OCI-LY7 (cell line): ENCODE data around the gene ADRA2B. TPM values are rescaled to one million over a fixed set of nuclear protein-coding genes. Genes with fewer than 3 reads are reported as not detected.

Experiments
- BruUV-seq: library from RNA; stranded (reverse); fragments of 400-500 nt; replicated peaks from 2 replicates; lab custom pipeline; 2021; lab: Mats Ljungman, UMichigan
- CTCF ChIA-PET: fragments of 300-600 bp; sonication (Branson Sonifier 250); formaldehyde crosslinking; loops from one replicate; lab custom pipeline; 2022; ENCODE audit warnings: antibody characterized with exemption; ENCODE audit not compliant: unreplicated experiment; lab: Charles Lee
- POLR2A ChIA-PET: fragments of 300-600 bp; sonication (Branson Sonifier 250); formaldehyde crosslinking; loops from one replicate; lab custom pipeline; 2022; ENCODE audit warnings: antibody characterized with exemption; lab: Charles Lee
- DNase-seq: peaks from one replicate; pipeline ENCODE4 v3.0.0-alpha.2; 2015; ENCODE audit warnings: low spot score
- H2AFZ ChIP-seq: fragments of 200-600 bp; sonication (generic), shearing (Covaris generic); 2 replicates; pipeline ENCODE4 v1.6.1; 2014; ENCODE audit warnings: mild to moderate bottlenecking, antibody characterized with exemption, low read length, moderate library complexity
- H3K27ac ChIP-seq: fragments of 200-600 bp; sonication (generic); 2 replicates; pipeline ENCODE4 v1.5.1; 2014; ENCODE audit warnings: mixed run types, low read depth, mild to moderate bottlenecking, moderate library complexity, low read length, inconsistent platforms; ENCODE audit not compliant: poor library complexity, severe bottlenecking
- H3K36me3 ChIP-seq: fragments of 200-600 bp; sonication (generic); 2 replicates; pipeline ENCODE4 v1.6.1; 2014; ENCODE audit warnings: mild to moderate bottlenecking, antibody characterized with exemption, low read length, moderate library complexity, mixed read lengths; ENCODE audit not compliant: insufficient read depth
- H3K4me1 ChIP-seq: fragments of 200-600 bp; sonication (generic); 2 replicates; pipeline ENCODE4 v1.5.1; 2014; ENCODE audit warnings: mild to moderate bottlenecking, low read length; ENCODE audit not compliant: insufficient read depth, poor library complexity, severe bottlenecking
- H3K4me2 ChIP-seq: fragments of 200-600 bp; sonication (generic); 2 replicates; pipeline ENCODE4 v1.6.1; 2014; ENCODE audit warnings: mild to moderate bottlenecking, low read length
- H3K4me3 ChIP-seq: fragments of 200-600 bp; sonication (generic); 2 replicates; pipeline ENCODE4 v1.5.1; 2014; ENCODE audit warnings: mild to moderate bottlenecking, low read depth, low read length; ENCODE audit not compliant: poor library complexity, severe bottlenecking
- H3K79me2 ChIP-seq: fragments of 200-600 bp; sonication (generic); 2 replicates; pipeline ENCODE4 v1.6.1; 2016; ENCODE audit warnings: low read depth, mild to moderate bottlenecking, low read length, moderate library complexity, mixed read lengths; ENCODE audit not compliant: insufficient read depth
- H3K9me2 ChIP-seq: fragments of 200-600 bp; sonication (generic); 2 replicates; pipeline ENCODE4 v1.6.1; 2016; ENCODE audit warnings: mild to moderate bottlenecking, low read length, mixed read lengths; ENCODE audit not compliant: insufficient read depth
- H3K9me3 ChIP-seq: fragments of 200-600 bp; sonication (generic); 2 replicates; pipeline ENCODE4 v1.6.1; 2014; ENCODE audit warnings: mild to moderate bottlenecking, mixed run types, low read length, mixed read lengths
- H4K20me1 ChIP-seq: fragments of 200-600 bp; sonication (generic); 2 replicates; pipeline ENCODE4 v1.6.1; 2014; ENCODE audit warnings: mild to moderate bottlenecking, antibody characterized with exemption, low read length, moderate library complexity, mixed read lengths; ENCODE audit not compliant: insufficient read depth
- EZH2phosphoT487 ChIP-seq: fragments of 200-600 bp; sonication (generic); IDR thresholded peaks from 2 replicates; pipeline ENCODE4 v1.6.1; 2018; ENCODE audit warnings: low read depth, borderline replicate concordance, mild to moderate bottlenecking, mixed run types, antibody characterized with exemption, low read length, moderate library complexity, mixed read lengths
- intact Hi-C: fragments of 100-400 bp; cut with micrococcal nuclease; formaldehyde crosslinking; loops from one replicate; pipeline ENCODE4 v1.10.0; 2022; ENCODE audit not compliant: unreplicated experiment
- total RNA-seq, 2 experiments: library from RNA; depleted of rRNA in 1 of 2; stranded (reverse); fragments of >200 nt in 1 of 2; shearing (Covaris generic) in 1 of 2; gene quantifications; 2 replicates each; pipeline ENCODE4 v1.2.3, GENCODE V29; 2014 to 2022
- TF ChIP-seq, protein P1 (sequence below): fragments of 200-600 bp; sonication (generic); conservative IDR thresholded peaks from 2 replicates; pipeline ENCODE4 v1.5.1; 2014; ENCODE audit warnings: mild to moderate bottlenecking, antibody characterized with exemption, low read length, moderate library complexity, mixed read lengths

The ADRA2B gene
- total RNA-seq, 2 experiments from 2014 or later, result 0.06 to 0.11 TPM

DNA sequence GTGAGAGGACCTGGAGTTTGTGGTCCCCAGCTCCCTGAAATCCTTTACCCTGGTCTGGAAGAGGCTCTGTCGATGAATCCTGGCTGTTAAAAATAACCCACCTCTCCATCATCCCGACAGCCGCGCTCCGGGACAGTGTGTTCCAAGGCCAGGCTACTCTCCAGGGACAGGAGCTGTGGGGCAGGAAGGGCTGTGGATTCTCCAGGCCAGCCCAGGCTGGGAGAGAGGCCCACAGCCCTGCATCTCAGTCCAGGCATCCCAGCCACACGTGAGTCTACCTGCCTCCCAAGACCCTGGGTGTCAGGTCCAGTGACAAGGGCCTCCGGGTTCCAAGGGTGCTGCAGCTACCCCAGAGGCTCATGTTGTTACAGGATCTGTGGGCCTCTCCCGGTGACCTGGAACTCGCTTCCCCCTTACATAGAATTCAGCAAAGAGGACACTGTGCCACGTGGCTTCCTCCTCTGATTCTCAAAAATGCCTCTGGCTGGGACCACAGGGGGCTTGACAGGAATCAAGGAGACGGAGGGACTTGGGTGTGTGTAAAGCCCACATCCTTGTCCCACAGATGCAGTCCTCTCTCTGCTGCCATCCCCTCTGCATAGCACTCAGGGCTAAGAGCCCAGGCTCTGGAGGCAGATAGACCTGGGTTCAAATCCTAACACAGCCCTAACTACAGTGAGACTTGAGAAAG lies 17.3 kb downstream of the ADRA2B start:
- BruUV-seq, result no TSS peak
- no peak overlapping the region for H3K4me3 ChIP-seq
- ChIA-PET CTCF (no interaction called here), POLR2A (no interaction called here)
- H3K9me3 ChIP-seq, result no peaks in the 10 kb centered on the region
- H3K9me2 ChIP-seq, result no peaks in the 10 kb centered on the region
- no peak overlapping the region for H3K27ac ChIP-seq
- H3K36me3 ChIP-seq, result no peaks in the 10 kb centered on the region
- no peaks in the 10 kb centered on the region for H3K79me2 ChIP-seq
- TF ChIP-seq, protein P1, sequence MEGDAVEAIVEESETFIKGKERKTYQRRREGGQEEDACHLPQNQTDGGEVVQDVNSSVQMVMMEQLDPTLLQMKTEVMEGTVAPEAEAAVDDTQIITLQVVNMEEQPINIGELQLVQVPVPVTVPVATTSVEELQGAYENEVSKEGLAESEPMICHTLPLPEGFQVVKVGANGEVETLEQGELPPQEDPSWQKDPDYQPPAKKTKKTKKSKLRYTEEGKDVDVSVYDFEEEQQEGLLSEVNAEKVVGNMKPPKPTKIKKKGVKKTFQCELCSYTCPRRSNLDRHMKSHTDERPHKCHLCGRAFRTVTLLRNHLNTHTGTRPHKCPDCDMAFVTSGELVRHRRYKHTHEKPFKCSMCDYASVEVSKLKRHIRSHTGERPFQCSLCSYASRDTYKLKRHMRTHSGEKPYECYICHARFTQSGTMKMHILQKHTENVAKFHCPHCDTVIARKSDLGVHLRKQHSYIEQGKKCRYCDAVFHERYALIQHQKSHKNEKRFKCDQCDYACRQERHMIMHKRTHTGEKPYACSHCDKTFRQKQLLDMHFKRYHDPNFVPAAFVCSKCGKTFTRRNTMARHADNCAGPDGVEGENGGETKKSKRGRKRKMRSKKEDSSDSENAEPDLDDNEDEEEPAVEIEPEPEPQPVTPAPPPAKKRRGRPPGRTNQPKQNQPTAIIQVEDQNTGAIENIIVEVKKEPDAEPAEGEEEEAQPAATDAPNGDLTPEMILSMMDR, result no peak
- TF ChIP-seq EZH2phosphoT487, result no peak
- no peaks in the 10 kb centered on the region for H3K4me1 ChIP-seq
- DNase-seq, result no peak
- intact Hi-C loops, result no loop called here
- H2AFZ ChIP-seq, result no peak overlapping the region
- H3K4me2 ChIP-seq, result no peak overlapping the region
- H4K20me1 ChIP-seq, result no peaks in the 10 kb centered on the region

DNA sequence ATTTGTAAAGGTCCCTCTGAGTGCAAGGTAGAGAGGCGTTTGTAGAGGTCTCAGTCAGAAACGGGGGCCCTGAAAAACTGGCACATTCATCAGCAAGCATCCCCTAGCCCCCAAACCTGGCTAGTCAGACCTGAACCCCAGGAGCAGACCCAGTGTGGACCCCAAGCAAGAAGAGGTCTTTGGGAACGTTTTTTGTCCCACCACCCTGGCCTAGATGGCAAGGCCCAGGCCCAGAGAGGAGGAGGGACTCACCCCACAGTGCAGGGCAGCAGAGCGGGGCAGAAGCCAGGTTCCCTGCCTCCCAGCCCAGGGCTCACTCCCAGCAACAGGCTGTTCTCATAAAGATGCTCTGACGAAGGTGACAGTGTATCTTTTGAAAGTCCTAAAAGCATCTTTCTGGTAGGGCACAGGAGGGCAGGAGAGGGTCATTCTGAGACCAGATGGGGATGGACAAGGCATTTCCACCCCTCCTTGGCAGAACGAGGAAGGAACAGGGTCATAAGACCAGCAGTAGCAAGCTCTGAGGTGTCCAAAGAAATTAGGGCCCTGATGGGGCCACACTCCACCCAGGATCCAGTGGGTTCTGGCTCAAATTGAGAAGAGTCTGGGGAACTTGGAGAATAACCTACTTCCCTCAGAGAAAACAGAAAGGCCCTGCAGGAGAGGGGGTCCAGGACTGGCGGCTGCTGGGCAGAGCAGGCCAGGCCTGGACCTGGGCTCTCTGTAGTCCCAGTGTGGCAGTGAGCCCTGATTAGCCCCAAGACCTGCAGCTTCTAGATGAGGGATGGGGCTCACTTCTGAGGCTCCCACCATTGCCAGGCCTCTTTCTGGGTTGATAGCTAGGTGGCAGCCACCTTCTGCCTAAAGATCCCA lies 18.2 kb downstream of the ADRA2B start:
- Histone ChIP-seq H2AFZ (no peak overlapping the region), H3K79me2 (no peaks in the 10 kb centered on the region), H3K9me2 (no peaks in the 10 kb centered on the region), H3K4me3 (no peak overlapping the region), H3K27ac (no peak overlapping the region), H3K4me1 (no peaks in the 10 kb centered on the region), H3K4me2 (no peak overlapping the region), H4K20me1 (no peaks in the 10 kb centered on the region), H3K9me3 (no peaks in the 10 kb centered on the region), H3K36me3 (no peaks in the 10 kb centered on the region)
- peak; percentile 16 for DNase-seq
- intact Hi-C loops, result no loop called here
- POLR2A ChIA-PET, result no interaction called here
- TF ChIP-seq, protein P1, result 0 out of 2 replicates have a peak, but pooled peaks have one; percentile 28
- TF ChIP-seq EZH2phosphoT487, result no peak
- BruUV-seq, result no TSS peak
- CTCF ChIA-PET, result no interaction called here

DNA sequence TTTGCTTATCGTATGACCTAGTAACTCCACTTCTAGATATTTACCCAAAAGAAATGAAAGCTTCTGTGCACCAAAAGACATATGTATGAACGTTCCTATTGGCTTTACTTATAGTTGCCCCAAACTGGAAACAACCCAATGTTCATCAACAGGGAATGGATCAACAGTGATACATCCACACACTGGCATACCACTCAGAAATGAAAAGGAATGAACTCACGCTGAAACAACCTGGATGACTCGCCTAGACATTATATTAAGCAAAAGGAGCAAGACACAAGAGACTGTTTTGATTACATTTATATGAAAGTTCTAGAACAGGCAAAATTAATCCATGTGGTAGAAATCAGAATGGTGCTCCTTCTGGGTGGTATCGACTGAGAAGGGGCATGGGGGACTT lies 18.9 kb downstream of the ADRA2B start:
- Histone ChIP-seq H4K20me1 (no peaks in the 10 kb centered on the region), H3K9me3 (no peaks in the 10 kb centered on the region), H3K4me3 (no peak overlapping the region), H2AFZ (no peak overlapping the region), H3K79me2 (no peaks in the 10 kb centered on the region), H3K4me2 (no peak overlapping the region), H3K36me3 (no peaks in the 10 kb centered on the region), H3K27ac (no peak overlapping the region), H3K4me1 (no peaks in the 10 kb centered on the region), H3K9me2 (no peaks in the 10 kb centered on the region)
- CTCF ChIA-PET, result no interaction called here
- TF ChIP-seq EZH2phosphoT487, result no peak
- TF ChIP-seq, protein P1, result no peak
- POLR2A ChIA-PET, result no interaction called here
- intact Hi-C loops, result no loop called here
- BruUV-seq, result no TSS peak
- DNase-seq, result no peak
